ENCODE results near the gene MET. TPM values are rescaled to one million over a fixed set of nuclear protein-coding genes. Genes with fewer than 3 reads are reported as not detected.

The MET gene
- total and polyA plus RNA-seq, 12 donors = 3.1 to 23.3 (median 15.0) TPM

- no peak overlapping the region for H3K4me3 ChIP-seq
- peaks cover 0 to 33% (median 8%) of the 10 kb centered on the region in 9 donors for H3K4me1 ChIP-seq
- H3K27me3 ChIP-seq = peaks cover 0 to 46% (median 0%) of the 10 kb centered on the region in 7 donors
- H3K27ac ChIP-seq = no peak overlapping the region
- no peaks in the 10 kb centered on the region for H3K36me3 ChIP-seq
- WGBS, 2 donors = 87 to 92% methylated on average over 6 of the region's 6 CpGs
- intact Hi-C loops (cut with DNase I) = loop anchor here in 1 of 10 donors (10.0 kb wide), 1 partner anchor 109 kb away; no protein-coding TSS in a partner anchor
- no peak for TF ChIP-seq CTCF (IDR thresholded peaks at IDR 0.05)
- no peaks in the 10 kb centered on the region for H3K9me3 ChIP-seq
- no peak for ATAC-seq
- DNase-seq = no peak
These were observed 3.9 kb downstream of the MET start for GRCh38 chr7:116675812-116676355.

- H3K4me3 ChIP-seq = no peak overlapping the region
- peak in 1 of 8 donors; percentile 9 for ATAC-seq
- no peaks in the 10 kb centered on the region for H3K36me3 ChIP-seq
- no peak for DNase-seq
- H3K4me1 ChIP-seq = peaks cover 0 to 15% (median 0%) of the 10 kb centered on the region in 9 donors
- no peaks in the 10 kb centered on the region for H3K9me3 ChIP-seq
- H3K27me3 ChIP-seq = peaks cover 0 to 17% (median 0%) of the 10 kb centered on the region in 7 donors
- TF ChIP-seq CTCF (IDR thresholded peaks at IDR 0.05) = no peak
- intact Hi-C loops (cut with DNase I) = loop anchor here in 1 of 10 donors (10.0 kb wide), 1 partner anchor 106 kb away; no protein-coding TSS in a partner anchor
- peak overlapping the region in 1 of 10 donors; percentile 23 for H3K27ac ChIP-seq
- WGBS, 2 donors = 85 to 86% methylated on average over 1 of the region's 1 CpG
These were observed 6.8 kb downstream of the MET start for GRCh38 chr7:116678780-116679179.

GRCh38 chr7:116679500-116679899 lies 7.5 kb downstream of the MET start:
- H3K27ac ChIP-seq = no peak overlapping the region
- no peaks in the 10 kb centered on the region for H3K9me3 ChIP-seq
- DNase-seq (no peak), ATAC-seq (no peak)
- H3K36me3 ChIP-seq = no peaks in the 10 kb centered on the region
- no peak for TF ChIP-seq CTCF (IDR thresholded peaks at IDR 0.05)
- H3K4me1 ChIP-seq = peaks cover 0 to 15% (median 0%) of the 10 kb centered on the region in 9 donors
- H3K4me3 ChIP-seq = no peak overlapping the region
- H3K27me3 ChIP-seq = peaks cover 0 to 10% (median 0%) of the 10 kb centered on the region in 7 donors
- WGBS, 2 donors = 74 to 77% methylated on average over 4 of the region's 4 CpGs
- intact Hi-C loops (cut with DNase I) = loop anchor here in 1 of 10 donors (10.0 kb wide), 1 partner anchor 105 kb away; no protein-coding TSS in a partner anchor

- ATAC-seq (no peak), DNase-seq (no peak)
- Histone ChIP-seq H3K4me3 (no peak overlapping the region), H3K9me3 (no peaks in the 10 kb centered on the region), H3K27me3 (no peaks in the 10 kb centered on the region), H3K36me3 (no peaks in the 10 kb centered on the region), H3K4me1 (peaks cover 0 to 14% (median 0%) of the 10 kb centered on the region in 9 donors), H3K27ac (no peak overlapping the region)
- WGBS, 2 donors = 91 to 92% methylated on average over 4 of the region's 4 CpGs
- intact Hi-C loops (cut with DNase I) = no loop called here
- no peak for TF ChIP-seq CTCF (IDR thresholded peaks at IDR 0.05)
These were observed 11.8 kb downstream of the MET start for GRCh38 chr7:116683786-116684185.

Measured in heart right ventricle (tissue), 16 donors.